ENCODE results near the gene TMEM69. TPM values are rescaled to one million over a fixed set of nuclear protein-coding genes. Genes with fewer than 3 reads are reported as not detected.

The TMEM69 gene
- total and polyA plus RNA-seq, 8 donors, result 17.6 to 57.0 (median 43.2) TPM

DNA sequence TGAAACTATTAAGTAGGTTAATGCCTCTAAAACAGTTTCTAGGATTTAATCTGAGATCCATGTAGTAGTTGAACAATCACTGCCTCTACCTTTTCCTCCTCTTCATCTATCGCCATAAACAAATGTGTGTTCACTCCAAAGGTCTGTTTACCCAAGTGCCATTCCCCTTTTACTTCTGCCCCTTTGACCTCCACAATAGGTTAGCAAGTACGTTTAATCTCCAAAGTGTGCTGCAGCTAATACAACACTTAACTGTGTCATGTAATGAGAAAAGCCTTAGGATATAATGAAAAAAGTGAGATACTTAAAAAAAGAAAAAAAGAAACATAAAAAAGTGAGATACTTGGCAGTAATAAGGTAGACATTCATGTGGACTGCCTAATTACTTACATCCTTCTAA is 29.8 kb upstream of the TMEM69 start:
- intact Hi-C loops (cut with DNase I), result no loop called here
- no peak overlapping the region for H3K4me3 ChIP-seq
- no peaks in the 10 kb centered on the region for H3K27me3 ChIP-seq
- TF ChIP-seq, protein P1, sequence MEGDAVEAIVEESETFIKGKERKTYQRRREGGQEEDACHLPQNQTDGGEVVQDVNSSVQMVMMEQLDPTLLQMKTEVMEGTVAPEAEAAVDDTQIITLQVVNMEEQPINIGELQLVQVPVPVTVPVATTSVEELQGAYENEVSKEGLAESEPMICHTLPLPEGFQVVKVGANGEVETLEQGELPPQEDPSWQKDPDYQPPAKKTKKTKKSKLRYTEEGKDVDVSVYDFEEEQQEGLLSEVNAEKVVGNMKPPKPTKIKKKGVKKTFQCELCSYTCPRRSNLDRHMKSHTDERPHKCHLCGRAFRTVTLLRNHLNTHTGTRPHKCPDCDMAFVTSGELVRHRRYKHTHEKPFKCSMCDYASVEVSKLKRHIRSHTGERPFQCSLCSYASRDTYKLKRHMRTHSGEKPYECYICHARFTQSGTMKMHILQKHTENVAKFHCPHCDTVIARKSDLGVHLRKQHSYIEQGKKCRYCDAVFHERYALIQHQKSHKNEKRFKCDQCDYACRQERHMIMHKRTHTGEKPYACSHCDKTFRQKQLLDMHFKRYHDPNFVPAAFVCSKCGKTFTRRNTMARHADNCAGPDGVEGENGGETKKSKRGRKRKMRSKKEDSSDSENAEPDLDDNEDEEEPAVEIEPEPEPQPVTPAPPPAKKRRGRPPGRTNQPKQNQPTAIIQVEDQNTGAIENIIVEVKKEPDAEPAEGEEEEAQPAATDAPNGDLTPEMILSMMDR (IDR thresholded peaks at IDR 0.05), result no peak
- no peaks in the 10 kb centered on the region for H3K9me3 ChIP-seq
- no peaks in the 10 kb centered on the region for H3K4me1 ChIP-seq
- ATAC-seq (no peak), DNase-seq (no peak)
- H3K36me3 ChIP-seq, result peaks cover 0 to 74% of the 10 kb centered on the region in 2 donors
- H3K27ac ChIP-seq, result no peak overlapping the region

DNA sequence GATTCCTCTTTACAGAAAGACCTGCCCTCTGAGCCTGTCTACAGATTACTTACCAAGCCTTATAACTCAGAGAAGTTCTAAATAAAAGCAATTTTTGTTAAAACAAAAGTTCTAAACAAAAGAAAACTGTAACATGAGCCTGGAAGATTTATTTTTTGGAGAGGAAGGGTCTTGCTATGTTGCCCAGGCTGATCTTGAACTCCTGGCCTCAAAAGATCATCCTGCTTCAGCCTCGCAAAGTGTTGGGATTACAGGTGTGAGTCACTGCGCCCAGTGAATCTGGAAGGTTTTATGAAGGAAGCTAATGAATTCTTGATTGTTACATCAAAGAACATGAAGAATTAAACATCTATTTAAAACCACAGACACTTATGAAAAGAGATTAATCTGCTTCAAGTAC is 28.8 kb upstream of the TMEM69 start:
- no peaks in the 10 kb centered on the region for H3K9me3 ChIP-seq
- intact Hi-C loops (cut with DNase I), result no loop called here
- no peak for DNase-seq
- H3K27ac ChIP-seq, result no peak overlapping the region
- no peak overlapping the region for H3K4me3 ChIP-seq
- no peaks in the 10 kb centered on the region for H3K4me1 ChIP-seq
- no peaks in the 10 kb centered on the region for H3K27me3 ChIP-seq
- peaks cover 0 to 64% of the 10 kb centered on the region in 2 donors for H3K36me3 ChIP-seq
- no peak for ATAC-seq
- TF ChIP-seq, protein P1 (IDR thresholded peaks at IDR 0.05), result no peak

DNA sequence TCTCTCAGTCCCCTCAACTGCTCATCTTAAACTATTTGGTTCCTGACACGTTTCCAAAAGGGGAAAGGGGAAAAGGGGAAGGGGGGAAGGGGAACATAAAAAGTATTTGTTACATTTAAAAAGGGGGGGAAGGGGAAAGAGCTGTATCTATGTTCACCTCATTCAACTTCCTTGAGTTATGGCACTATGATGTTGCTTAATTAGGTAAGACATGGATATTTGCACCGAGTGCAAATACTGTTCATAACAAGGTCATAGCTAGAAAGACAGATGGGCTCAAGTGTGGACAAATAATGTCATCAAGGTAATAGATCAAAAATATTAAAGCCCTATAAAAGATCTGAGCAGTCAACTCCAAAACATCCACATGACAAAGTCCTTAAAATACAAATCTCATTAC is 27.6 kb upstream of the TMEM69 start:
- H3K9me3 ChIP-seq, result no peaks in the 10 kb centered on the region
- no peaks in the 10 kb centered on the region for H3K27me3 ChIP-seq
- H3K36me3 ChIP-seq, result peaks cover 0 to 53% of the 10 kb centered on the region in 2 donors
- H3K27ac ChIP-seq, result no peak overlapping the region
- intact Hi-C loops (cut with DNase I), result no loop called here
- H3K4me3 ChIP-seq, result no peak overlapping the region
- H3K4me1 ChIP-seq, result no peaks in the 10 kb centered on the region
- ATAC-seq (no peak), DNase-seq (no peak)
- TF ChIP-seq, protein P1 (IDR thresholded peaks at IDR 0.05), result no peak

DNA sequence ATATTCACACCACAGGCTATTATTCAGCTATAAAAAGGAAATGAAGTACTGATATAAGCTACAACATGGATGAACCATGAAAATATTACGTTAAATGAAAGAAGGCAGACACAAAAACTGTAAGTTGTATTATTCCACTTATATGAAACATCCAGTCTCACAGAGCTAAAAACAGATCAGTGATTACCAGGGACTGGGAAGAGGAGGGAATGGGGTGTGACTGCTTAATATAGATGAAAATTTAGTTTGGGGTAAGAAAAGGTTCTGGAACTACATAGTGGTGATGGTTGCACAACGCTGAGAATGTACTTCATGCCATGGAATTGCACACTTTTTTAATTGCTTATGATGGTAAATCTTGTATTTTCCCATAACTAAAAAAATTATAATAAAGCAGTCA is 21.1 kb upstream of the TMEM69 start:
- DNase-seq, result no peak
- TF ChIP-seq, protein P1 (IDR thresholded peaks at IDR 0.05), result no peak
- Histone ChIP-seq H3K4me1 (peaks cover 9 to 27% of the 10 kb centered on the region in 2 donors), H3K27me3 (no peaks in the 10 kb centered on the region), H3K4me3 (no peak overlapping the region), H3K36me3 (no peaks in the 10 kb centered on the region), H3K9me3 (no peaks in the 10 kb centered on the region), H3K27ac (no peak overlapping the region)
- no peak for ATAC-seq
- intact Hi-C loops (cut with DNase I), result no loop called here

DNA sequence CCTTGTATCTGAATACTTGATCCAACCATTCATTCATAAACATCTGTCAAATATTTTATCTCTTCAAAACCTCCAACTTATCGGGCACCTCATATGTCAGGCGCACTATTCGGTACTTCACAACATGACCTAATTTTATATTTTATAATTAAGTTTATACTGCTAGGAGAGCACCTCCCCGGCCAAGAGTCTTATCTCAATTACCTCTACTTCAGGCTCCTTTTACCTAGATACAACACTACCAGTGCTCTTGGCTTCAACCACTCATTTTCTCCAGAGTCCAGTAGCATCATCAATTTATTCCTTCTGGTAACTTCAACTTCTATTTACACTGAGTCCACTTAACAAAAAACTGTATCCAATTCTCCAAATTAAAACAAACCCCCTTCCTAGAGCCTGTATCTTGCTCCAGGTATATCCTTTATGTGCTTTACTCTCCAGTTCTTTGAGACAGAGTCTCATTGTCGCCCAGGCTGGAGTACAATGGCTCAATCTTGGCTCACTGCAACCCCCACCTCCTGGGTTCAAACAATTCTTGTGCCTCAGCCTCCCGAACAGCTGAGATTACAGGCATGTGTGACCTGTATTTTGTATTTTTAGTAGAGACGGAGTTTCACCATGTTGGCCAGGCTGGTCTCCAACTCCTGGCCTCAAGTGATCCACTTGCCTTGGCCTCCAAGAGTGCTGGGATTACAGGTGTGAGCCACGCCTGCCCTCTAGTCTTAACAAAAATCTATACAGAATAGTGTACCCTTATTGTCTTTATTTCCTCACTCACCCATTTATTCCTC is 20.5 kb upstream of the TMEM69 start:
- peaks cover 9 to 27% of the 10 kb centered on the region in 2 donors for H3K4me1 ChIP-seq
- H3K36me3 ChIP-seq, result no peaks in the 10 kb centered on the region
- H3K27ac ChIP-seq, result no peak overlapping the region
- DNase-seq (no peak), ATAC-seq (peak; percentile 75)
- H3K9me3 ChIP-seq, result no peaks in the 10 kb centered on the region
- no peaks in the 10 kb centered on the region for H3K27me3 ChIP-seq
- no peak overlapping the region for H3K4me3 ChIP-seq
- TF ChIP-seq, protein P1 (IDR thresholded peaks at IDR 0.05), result no peak
- intact Hi-C loops (cut with DNase I), result no loop called here
